BLaER1 treated with 17β-estradiol and CSF1 and Interleukin-3, amounts not matched to agents 10 nM and 100 nM (cell line): Measurements from ENCODE around the gene VCAN.

Experiments used
- H3K27ac ChIP-seq, 11 experiments: shearing (Covaris generic); formaldehyde crosslinking; 2 replicates each; pipeline ENCODE4 v1.8.1; 2022
- H3K27me3 ChIP-seq, 11 experiments: shearing (Covaris generic); formaldehyde crosslinking; 2 replicates each; pipeline ENCODE4 v1.8.1; 2022
- H3K36me3 ChIP-seq, 11 experiments: shearing (Covaris generic); formaldehyde crosslinking; 2 replicates each; pipeline ENCODE4 v1.8.1; 2022
- H3K4me1 ChIP-seq, 10 experiments: shearing (Covaris generic); formaldehyde crosslinking; 2 replicates each; pipeline ENCODE4 v1.8.1; 2022
- H3K4me2 ChIP-seq, 11 experiments: shearing (Covaris generic); formaldehyde crosslinking; 2 replicates each; pipeline ENCODE4 v1.8.1; 2022
- H3K4me3 ChIP-seq, 10 experiments: shearing (Covaris generic); formaldehyde crosslinking; 2 replicates each; pipeline ENCODE4 v1.8.1; 2022
- H3K9ac ChIP-seq, 11 experiments: shearing (Covaris generic); formaldehyde crosslinking; 2 replicates each; pipeline ENCODE4 v1.8.1; 2022
- H3K9me3 ChIP-seq, 11 experiments: shearing (Covaris generic); formaldehyde crosslinking; replicated peaks in 1 of 11; 2 replicates each; pipeline ENCODE4 v1.8.1; 2022
- H4K20me1 ChIP-seq, 11 experiments: shearing (Covaris generic); formaldehyde crosslinking; 2 replicates each; pipeline ENCODE4 v1.8.1; 2022
- Cebpa-rat ChIP-seq, 11 experiments: shearing (Covaris generic); IDR thresholded peaks; 2 replicates each; pipeline ENCODE4 v1.8.1; 2022

The VCAN gene

GRCh38 chr5:83572271-83572670 is 100.7 kb downstream of the VCAN start:
- H3K27ac ChIP-seq: no peak overlapping the region
- no peaks in the 10 kb centered on the region for H4K20me1 ChIP-seq
- no peaks in the 10 kb centered on the region for H3K36me3 ChIP-seq

GRCh38 chr5:83576341-83576740 is 104.8 kb downstream of the VCAN start:
- no peaks in the 10 kb centered on the region for H4K20me1 ChIP-seq
- no peak overlapping the region for H3K4me3 ChIP-seq
- no peak overlapping the region for H3K9ac ChIP-seq
- TF ChIP-seq Cebpa-rat (IDR thresholded peaks at IDR 0.05): no peak
- H3K4me1 ChIP-seq: peaks cover 0 to 8% (median 0%) of the 10 kb centered on the region in 10 experiments; a peak in 6 of 20 replicates
- no peak overlapping the region for H3K27ac ChIP-seq
- no peaks in the 10 kb centered on the region for H3K9me3 ChIP-seq
- no peaks in the 10 kb centered on the region for H3K36me3 ChIP-seq
- H3K4me2 ChIP-seq: no peak overlapping the region
- H3K27me3 ChIP-seq: no peaks in the 10 kb centered on the region

More at GRCh38 chr5:83572271-83572670, 100.7 kb downstream of the VCAN start:
- Histone ChIP-seq H3K27me3 (no peaks in the 10 kb centered on the region), H3K4me2 (no peak overlapping the region), H3K9ac (no peak overlapping the region), H3K9me3 (peaks cover 0 to 6% (median 0%) of the 10 kb centered on the region in 11 experiments; a peak in 3 of 22 replicates), H3K4me1 (peaks cover 0 to 9% (median 2%) of the 10 kb centered on the region in 10 experiments; a peak in 7 of 20 replicates), H3K4me3 (no peak overlapping the region)
- no peak for TF ChIP-seq Cebpa-rat (IDR thresholded peaks at IDR 0.05)

GRCh38 chr5:83577036-83577636 is 105.6 kb downstream of the VCAN start:
- Histone ChIP-seq H3K4me3 (no peak overlapping the region), H4K20me1 (no peaks in the 10 kb centered on the region), H3K27ac (no peak overlapping the region), H3K9ac (no peak overlapping the region), H3K9me3 (no peaks in the 10 kb centered on the region), H3K4me1 (peaks cover 0 to 8% (median 0%) of the 10 kb centered on the region in 10 experiments; a peak in 6 of 20 replicates), H3K27me3 (no peaks in the 10 kb centered on the region), H3K4me2 (peak overlapping the region in 2 of 11 experiments; percentile 5 to 50; a peak in 3 of 22 replicates), H3K36me3 (no peaks in the 10 kb centered on the region)
- TF ChIP-seq Cebpa-rat (IDR thresholded peaks at IDR 0.05): no peak

- Histone ChIP-seq H3K9me3 (no peaks in the 10 kb centered on the region), H3K27me3 (no peaks in the 10 kb centered on the region), H3K4me3 (no peak overlapping the region), H3K36me3 (no peaks in the 10 kb centered on the region), H3K27ac (no peak overlapping the region), H3K4me1 (no peaks in the 10 kb centered on the region), H4K20me1 (no peaks in the 10 kb centered on the region), H3K9ac (no peak overlapping the region), H3K4me2 (no peak overlapping the region)
- no peak for TF ChIP-seq Cebpa-rat (IDR thresholded peaks at IDR 0.05)
Measured at GRCh38 chr5:83583859-83584258, 112.3 kb downstream of the VCAN start.

GRCh38 chr5:83586874-83587776 is 115.6 kb downstream of the VCAN start:
- Histone ChIP-seq H3K9ac (no peak overlapping the region), H3K27me3 (no peaks in the 10 kb centered on the region), H3K9me3 (no peaks in the 10 kb centered on the region), H4K20me1 (no peaks in the 10 kb centered on the region), H3K4me2 (no peak overlapping the region), H3K4me1 (no peaks in the 10 kb centered on the region), H3K27ac (no peak overlapping the region), H3K4me3 (no peak overlapping the region), H3K36me3 (no peaks in the 10 kb centered on the region)
- no peak for TF ChIP-seq Cebpa-rat (IDR thresholded peaks at IDR 0.05)

- no peak for TF ChIP-seq Cebpa-rat (IDR thresholded peaks at IDR 0.05)
- H3K4me3 ChIP-seq: no peak overlapping the region
- H4K20me1 ChIP-seq: no peaks in the 10 kb centered on the region
- no peaks in the 10 kb centered on the region for H3K27me3 ChIP-seq
- no peak overlapping the region for H3K27ac ChIP-seq
- H3K4me1 ChIP-seq: no peaks in the 10 kb centered on the region
- H3K36me3 ChIP-seq: no peaks in the 10 kb centered on the region
- H3K4me2 ChIP-seq: no peak overlapping the region
- H3K9me3 ChIP-seq: no peaks in the 10 kb centered on the region
- H3K9ac ChIP-seq: no peak overlapping the region
Measured at GRCh38 chr5:83589786-83590185, 118.2 kb downstream of the VCAN start.

- Histone ChIP-seq H3K27me3 (no peaks in the 10 kb centered on the region), H3K4me1 (no peaks in the 10 kb centered on the region), H3K36me3 (no peaks in the 10 kb centered on the region), H4K20me1 (no peaks in the 10 kb centered on the region), H3K4me3 (no peak overlapping the region), H3K9ac (no peak overlapping the region), H3K9me3 (no peaks in the 10 kb centered on the region), H3K4me2 (no peak overlapping the region), H3K27ac (no peak overlapping the region)
- no peak for TF ChIP-seq Cebpa-rat (IDR thresholded peaks at IDR 0.05)
Measured at GRCh38 chr5:83590966-83591365, 119.4 kb downstream of the VCAN start.

- H3K4me2 ChIP-seq: no peak overlapping the region
- no peak overlapping the region for H3K9ac ChIP-seq
- H3K36me3 ChIP-seq: no peaks in the 10 kb centered on the region
- no peak overlapping the region for H3K27ac ChIP-seq
- H3K4me1 ChIP-seq: no peaks in the 10 kb centered on the region
- H3K9me3 ChIP-seq: no peaks in the 10 kb centered on the region
- no peaks in the 10 kb centered on the region for H3K27me3 ChIP-seq
- H4K20me1 ChIP-seq: no peaks in the 10 kb centered on the region
- H3K4me3 ChIP-seq: no peak overlapping the region
- no peak for TF ChIP-seq Cebpa-rat (IDR thresholded peaks at IDR 0.05)
Measured at GRCh38 chr5:83595217-83595616, 123.7 kb downstream of the VCAN start.

GRCh38 chr5:83608122-83608521 is 136.6 kb downstream of the VCAN start:
- peaks cover 0 to 2% (median 0%) of the 10 kb centered on the region in 11 experiments; a peak in 1 of 22 replicates for H3K9me3 ChIP-seq
- H3K4me1 ChIP-seq: peaks cover 0 to 7% (median 5%) of the 10 kb centered on the region in 10 experiments; a peak in 10 of 20 replicates
- H3K27me3 ChIP-seq: no peaks in the 10 kb centered on the region
- no peaks in the 10 kb centered on the region for H3K36me3 ChIP-seq
- no peak overlapping the region for H3K4me2 ChIP-seq
- TF ChIP-seq Cebpa-rat (IDR thresholded peaks at IDR 0.05): no peak
- H3K27ac ChIP-seq: no peak overlapping the region
- no peak overlapping the region for H3K9ac ChIP-seq
- H3K4me3 ChIP-seq: no peak overlapping the region
- H4K20me1 ChIP-seq: no peaks in the 10 kb centered on the region
